Stimulated activated naive CD8-positive, alpha-beta T cell treated with anti-CD3 and anti-CD28 coated beads, Interleukin-15, Interleukin-2, amounts not matched to agents 100 ng/mL and 50 ng/mL, for 24 hours (primary cell): ENCODE results near the gene GIPC1.

Experiments used
- H3K27ac Mint-ChIP-seq: one replicate; pipeline ENCODE4 v1.8.0; 2021; ENCODE audit warnings: mild to moderate bottlenecking, mixed read lengths
- H3K27me3 Mint-ChIP-seq: one replicate; pipeline ENCODE4 v1.8.0; 2021; ENCODE audit warnings: mixed read lengths
- H3K36me3 Mint-ChIP-seq: one replicate; pipeline ENCODE4 v1.8.0; 2021; ENCODE audit warnings: low read depth, mixed read lengths
- H3K4me1 Mint-ChIP-seq: one replicate; pipeline ENCODE4 v1.8.0; 2021; ENCODE audit warnings: low read depth, mixed read lengths
- H3K4me3 Mint-ChIP-seq: one replicate; pipeline ENCODE4 v1.8.0; 2021; ENCODE audit warnings: mild to moderate bottlenecking, mixed read lengths
- H3K9me3 Mint-ChIP-seq: one replicate; pipeline ENCODE4 v1.8.0; 2021; ENCODE audit warnings: mixed read lengths

The GIPC1 gene

GRCh38 chr19:14428882-14429416 is 67.0 kb downstream of the GIPC1 start:
- H3K36me3 Mint-ChIP-seq, result no peaks in the 10 kb centered on the region
- no peak overlapping the region for H3K27ac Mint-ChIP-seq
- peaks cover 5% of the 10 kb centered on the region for H3K27me3 Mint-ChIP-seq
- peaks cover 17% of the 10 kb centered on the region for H3K4me1 Mint-ChIP-seq
- no peak overlapping the region for H3K4me3 Mint-ChIP-seq
- no peaks in the 10 kb centered on the region for H3K9me3 Mint-ChIP-seq
